ENCODE data around the gene PRKCG.

Gene PRKCG

GRCh38 chr19:53873773-53874605 is 8.0 kb upstream of the PRKCG start:
- no peak for DNase-seq

GRCh38 chr19:53874606-53874990 is 7.4 kb upstream of the PRKCG start:
- DNase-seq: no peak

- no peak for DNase-seq
Observed at GRCh38 chr19:53875602-53876325, 6.2 kb upstream of the PRKCG start.

GRCh38 chr19:53876651-53877224 is 5.3 kb upstream of the PRKCG start:
- DNase-seq: no peak

- no peak for DNase-seq
Observed at GRCh38 chr19:53877361-53877766, 4.6 kb upstream of the PRKCG start.

GRCh38 chr19:53878776-53879139 is 3.2 kb upstream of the PRKCG start:
- no peak for DNase-seq

- DNase-seq: peak; percentile 92
Observed at GRCh38 chr19:53879140-53880081, 2.6 kb upstream of the PRKCG start.

- DNase-seq: no peak
Observed at GRCh38 chr19:53880711-53881481, 1.1 kb upstream of the PRKCG start.

GRCh38 chr19:53882391-53883050 is 524 bp downstream of the PRKCG start:
- DNase-seq: no peak

- no peak for DNase-seq
Observed at GRCh38 chr19:53883231-53883661, 1.2 kb downstream of the PRKCG start.

GRCh38 chr19:53883741-53884140 is 1.7 kb downstream of the PRKCG start:
- no peak for DNase-seq

GRCh38 chr19:53884256-53884655 is 2.3 kb downstream of the PRKCG start:
- DNase-seq: no peak

GRCh38 chr19:53885036-53885435 is 3.0 kb downstream of the PRKCG start:
- DNase-seq: no peak

GRCh38 chr19:53892301-53892980 is 10.4 kb downstream of the PRKCG start:
- no peak for DNase-seq

- DNase-seq: no peak
Observed at GRCh38 chr19:53892981-53893325, 11.0 kb downstream of the PRKCG start.

- DNase-seq: no peak
Observed at GRCh38 chr19:53894707-53895106, 12.7 kb downstream of the PRKCG start.

- no peak for DNase-seq
Observed at GRCh38 chr19:53896682-53897081, 14.7 kb downstream of the PRKCG start.

- no peak for DNase-seq
Observed at GRCh38 chr19:53897459-53897858, 15.5 kb downstream of the PRKCG start.

GRCh38 chr19:53898166-53898565 is 16.2 kb downstream of the PRKCG start:
- DNase-seq: no peak

GRCh38 chr19:53898636-53899341 is 16.8 kb downstream of the PRKCG start:
- DNase-seq: no peak
